ENCODE measurements around the gene REEP3. TPM values are rescaled to one million over a fixed set of nuclear protein-coding genes. Genes with fewer than 3 reads are reported as not detected.

REEP3 gene
- total RNA-seq, 1 experiment from 2014 or later, result 39.6 TPM

DNA sequence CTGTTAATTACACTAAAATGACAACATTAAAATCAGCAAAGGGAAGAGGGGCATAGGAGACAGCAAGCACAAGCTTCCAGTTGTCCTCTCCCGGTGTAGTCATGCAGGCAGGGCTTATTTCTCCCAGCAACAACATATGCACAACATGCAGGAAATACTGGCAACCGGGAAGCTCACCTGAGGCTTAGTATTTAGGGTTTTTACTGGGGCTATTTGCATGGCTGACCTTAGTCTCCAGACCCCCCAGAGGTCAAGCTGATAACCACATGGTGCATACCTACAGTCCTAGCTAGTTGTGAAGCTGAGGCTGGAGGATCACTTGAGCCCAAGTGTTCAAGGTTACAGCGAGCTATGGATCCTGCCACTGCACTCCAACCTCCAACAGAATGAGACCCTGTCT lies 42.6 kb upstream of the REEP3 start:
- H3K27me3 ChIP-seq (replicated peaks; ENCODE audit: insufficient read depth, low read depth, low read length, poor library complexity), result no peaks in the 10 kb centered on the region
- POLR2A ChIA-PET (ENCODE audit: low non-redundant PET), result interaction anchor here (0.7 kb wide), 1 partner anchor 20 kb away, joined by 3 read pairs; no protein-coding TSS in a partner anchor
- H3K27ac ChIP-seq (ENCODE audit: low read depth, low read length, poor library complexity, severe bottlenecking), result no peak overlapping the region
- no peak for DNase-seq (ENCODE audit: low spot score)
- no peaks in the 10 kb centered on the region for H3K36me3 ChIP-seq (ENCODE audit: insufficient read depth, low read length, poor library complexity, severe bottlenecking)
- intact Hi-C loops (cut with micrococcal nuclease; ENCODE audit: unreplicated experiment), result no loop called here
- H3K4me1 ChIP-seq (ENCODE audit: insufficient read depth, low read length, poor library complexity, severe bottlenecking), result peaks cover 43% of the 10 kb centered on the region
- no peak overlapping the region for H3K4me3 ChIP-seq (ENCODE audit: low read depth, low read length, poor library complexity, severe bottlenecking)
- H3K9me3 ChIP-seq (ENCODE audit: low read depth, low read length, poor library complexity, severe bottlenecking), result no peaks in the 10 kb centered on the region
- no TSS peak for BruUV-seq (replicated peaks)
- no peak for TF ChIP-seq EZH2 (IDR thresholded peaks at IDR 0.05; ENCODE audit: borderline replicate concordance, low read depth, low read length, poor library complexity, severe bottlenecking)
- TF ChIP-seq, protein P1, sequence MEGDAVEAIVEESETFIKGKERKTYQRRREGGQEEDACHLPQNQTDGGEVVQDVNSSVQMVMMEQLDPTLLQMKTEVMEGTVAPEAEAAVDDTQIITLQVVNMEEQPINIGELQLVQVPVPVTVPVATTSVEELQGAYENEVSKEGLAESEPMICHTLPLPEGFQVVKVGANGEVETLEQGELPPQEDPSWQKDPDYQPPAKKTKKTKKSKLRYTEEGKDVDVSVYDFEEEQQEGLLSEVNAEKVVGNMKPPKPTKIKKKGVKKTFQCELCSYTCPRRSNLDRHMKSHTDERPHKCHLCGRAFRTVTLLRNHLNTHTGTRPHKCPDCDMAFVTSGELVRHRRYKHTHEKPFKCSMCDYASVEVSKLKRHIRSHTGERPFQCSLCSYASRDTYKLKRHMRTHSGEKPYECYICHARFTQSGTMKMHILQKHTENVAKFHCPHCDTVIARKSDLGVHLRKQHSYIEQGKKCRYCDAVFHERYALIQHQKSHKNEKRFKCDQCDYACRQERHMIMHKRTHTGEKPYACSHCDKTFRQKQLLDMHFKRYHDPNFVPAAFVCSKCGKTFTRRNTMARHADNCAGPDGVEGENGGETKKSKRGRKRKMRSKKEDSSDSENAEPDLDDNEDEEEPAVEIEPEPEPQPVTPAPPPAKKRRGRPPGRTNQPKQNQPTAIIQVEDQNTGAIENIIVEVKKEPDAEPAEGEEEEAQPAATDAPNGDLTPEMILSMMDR (conservative IDR thresholded peaks at IDR 0.05; ENCODE audit: low read depth, low read length), result no peak
- CTCF ChIA-PET, result no interaction called here

DNA sequence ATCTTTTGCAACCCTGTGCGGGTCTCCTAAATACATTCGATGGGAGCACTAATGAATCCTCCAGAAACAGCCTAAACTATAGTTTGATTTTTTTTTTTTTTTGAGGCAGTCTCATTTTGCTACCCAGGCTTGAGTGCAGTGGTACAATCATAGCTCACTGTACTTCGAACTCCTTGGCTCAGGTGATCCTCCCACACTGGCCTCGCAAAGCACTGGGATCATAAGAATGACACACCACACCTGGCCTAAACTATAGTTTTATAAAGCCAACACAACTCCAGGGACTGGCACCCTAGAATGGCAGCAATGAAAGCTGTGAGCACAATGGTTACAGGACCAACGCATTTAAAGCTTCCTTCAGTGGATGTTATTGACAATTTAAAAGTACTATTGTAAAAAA lies 41.0 kb upstream of the REEP3 start:
- intact Hi-C loops (cut with micrococcal nuclease; ENCODE audit: unreplicated experiment), result no loop called here
- ChIA-PET CTCF (no interaction called here), POLR2A (ENCODE audit: low non-redundant PET) (no interaction called here)
- Histone ChIP-seq H3K36me3 (ENCODE audit: insufficient read depth, low read length, poor library complexity, severe bottlenecking) (no peaks in the 10 kb centered on the region), H3K27ac (ENCODE audit: low read depth, low read length, poor library complexity, severe bottlenecking) (no peak overlapping the region), H3K9me3 (ENCODE audit: low read depth, low read length, poor library complexity, severe bottlenecking) (no peaks in the 10 kb centered on the region), H3K4me1 (ENCODE audit: insufficient read depth, low read length, poor library complexity, severe bottlenecking) (peaks cover 48% of the 10 kb centered on the region), H3K4me3 (ENCODE audit: low read depth, low read length, poor library complexity, severe bottlenecking) (no peak overlapping the region), H3K27me3 (replicated peaks; ENCODE audit: insufficient read depth, low read depth, low read length, poor library complexity) (no peaks in the 10 kb centered on the region)
- BruUV-seq (replicated peaks), result no TSS peak
- no peak for TF ChIP-seq EZH2 (IDR thresholded peaks at IDR 0.05; ENCODE audit: borderline replicate concordance, low read depth, low read length, poor library complexity, severe bottlenecking)
- TF ChIP-seq, protein P1 (conservative IDR thresholded peaks at IDR 0.05; ENCODE audit: low read depth, low read length), result no peak
- no peak for DNase-seq (ENCODE audit: low spot score)

DNA sequence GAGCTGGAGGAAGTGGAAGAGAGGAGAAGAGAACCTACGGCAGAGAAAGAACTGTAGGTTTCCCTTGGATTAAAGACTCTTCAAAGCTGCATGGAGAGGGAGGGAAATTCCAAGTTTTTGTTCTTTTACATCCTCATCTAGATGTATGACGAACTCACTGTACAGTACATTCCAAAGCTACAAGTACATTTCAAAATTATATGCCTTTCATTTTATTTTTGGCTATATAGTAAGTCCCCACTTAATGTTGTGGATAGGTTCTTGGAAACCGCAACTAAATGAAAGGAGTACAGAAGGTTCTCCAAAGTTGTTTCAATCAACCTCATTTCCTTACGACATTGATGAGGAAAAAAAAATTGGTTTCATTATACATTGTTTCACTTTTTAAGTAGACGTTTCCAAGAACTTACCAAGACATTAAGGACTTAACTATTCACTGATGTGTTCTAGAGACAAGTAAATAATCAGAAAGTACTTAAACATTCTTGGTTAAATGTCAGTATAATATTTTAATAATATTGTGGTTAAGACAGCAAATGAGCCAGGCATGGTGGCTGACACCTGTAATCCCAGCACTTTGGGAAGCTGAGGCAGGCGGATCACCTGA lies 39.3 kb upstream of the REEP3 start:
- ChIA-PET POLR2A (ENCODE audit: low non-redundant PET) (no interaction called here), CTCF (no interaction called here)
- intact Hi-C loops (cut with micrococcal nuclease; ENCODE audit: unreplicated experiment), result no loop called here
- Histone ChIP-seq H3K27me3 (replicated peaks; ENCODE audit: insufficient read depth, low read depth, low read length, poor library complexity) (no peaks in the 10 kb centered on the region), H3K27ac (ENCODE audit: low read depth, low read length, poor library complexity, severe bottlenecking) (peak overlapping the region; percentile 29), H3K9me3 (ENCODE audit: low read depth, low read length, poor library complexity, severe bottlenecking) (no peaks in the 10 kb centered on the region), H3K36me3 (ENCODE audit: insufficient read depth, low read length, poor library complexity, severe bottlenecking) (no peaks in the 10 kb centered on the region), H3K4me3 (ENCODE audit: low read depth, low read length, poor library complexity, severe bottlenecking) (no peak overlapping the region), H3K4me1 (ENCODE audit: insufficient read depth, low read length, poor library complexity, severe bottlenecking) (peaks cover 65% of the 10 kb centered on the region)
- no TSS peak for BruUV-seq (replicated peaks)
- no peak for DNase-seq (ENCODE audit: low spot score)
- no peak for TF ChIP-seq EZH2 (IDR thresholded peaks at IDR 0.05; ENCODE audit: borderline replicate concordance, low read depth, low read length, poor library complexity, severe bottlenecking)
- TF ChIP-seq, protein P1 (conservative IDR thresholded peaks at IDR 0.05; ENCODE audit: low read depth, low read length), result no peak

All from A673 (cell line).